AG04449 (cell line): ENCODE results near the gene ISYNA1.

Source experiments
- CTCF ChIA-PET: fragments of 350-600 bp; formaldehyde crosslinking; extraction: SDS; loops from one replicate; lab custom pipeline; 2021; ENCODE audit warnings: antibody characterized with exemption; lab: Yijun Ruan, JAX
- POLR2A ChIA-PET: fragments of 400-600, 350-600 bp; formaldehyde crosslinking; extraction: SDS; loops from one replicate; lab custom pipeline; 2020; ENCODE audit warnings: antibody characterized with exemption, inconsistent platforms; lab: Yijun Ruan, JAX
- DNase-seq: peaks from one replicate; pipeline ENCODE4 v3.0.0-alpha.2; 2010; ENCODE audit warnings: low read depth, low spot score
- H3K4me3 ChIP-seq: 2 replicates; pipeline ENCODE4 v1.5.1; 2011; ENCODE audit warnings: low read depth, mild to moderate bottlenecking, control low read depth, low read length
- CTCF ChIP-seq: IDR thresholded peaks from one replicate; pipeline ENCODE4 v1.5.1; 2011; ENCODE audit warnings: mild to moderate bottlenecking, moderate library complexity, low read length, control low read depth, inconsistent platforms; ENCODE audit not compliant: insufficient read depth; ENCODE audit errors: missing control alignments

ISYNA1 gene

GRCh38 chr19:18475762-18476331 lies 37.9 kb upstream of the ISYNA1 start:
- ChIA-PET POLR2A (no interaction called here), CTCF (interaction anchor here (0.9 to 16.0 kb wide), 5 partner anchors 11 to 21 kb away, joined by 3 to 117 read pairs (median 4); no protein-coding TSS in a partner anchor)
- no peak overlapping the region for H3K4me3 ChIP-seq
- no peak for TF ChIP-seq CTCF
- no peak for DNase-seq

GRCh38 chr19:18475004-18475453 lies 37.1 kb upstream of the ISYNA1 start:
- no peak for DNase-seq
- TF ChIP-seq CTCF, result no peak
- CTCF ChIA-PET, result interaction anchor here (0.6 to 16.0 kb wide), 5 partner anchors 9 to 21 kb away, joined by 3 to 117 read pairs (median 3); no protein-coding TSS in a partner anchor
- POLR2A ChIA-PET, result no interaction called here
- H3K4me3 ChIP-seq, result no peak overlapping the region

- no peak for DNase-seq
- ChIA-PET POLR2A (no interaction called here), CTCF (interaction anchor here (0.6 to 16.0 kb wide), 5 partner anchors 8 to 25 kb away, joined by 3 to 117 read pairs (median 4); no protein-coding TSS in a partner anchor)
- H3K4me3 ChIP-seq, result no peak overlapping the region
- TF ChIP-seq CTCF, result no peak
Observed at GRCh38 chr19:18474366-18474887, 36.5 kb upstream of the ISYNA1 start.

GRCh38 chr19:18473706-18474087 lies 35.8 kb upstream of the ISYNA1 start:
- H3K4me3 ChIP-seq, result no peak overlapping the region
- DNase-seq, result no peak
- TF ChIP-seq CTCF, result no peak
- POLR2A ChIA-PET, result no interaction called here
- CTCF ChIA-PET, result interaction anchor here (1.4 to 16.0 kb wide), 3 partner anchors 9 to 24 kb away, joined by 4 to 117 read pairs (median 5); no protein-coding TSS in a partner anchor

- no peak for DNase-seq
- no peak for TF ChIP-seq CTCF
- H3K4me3 ChIP-seq, result no peak overlapping the region
- CTCF ChIA-PET, result interaction anchor here (0.9 to 16.0 kb wide), 6 partner anchors 8 to 374 kb away, joined by 3 to 117 read pairs (median 4); no protein-coding TSS in a partner anchor
- POLR2A ChIA-PET, result no interaction called here
Observed at GRCh38 chr19:18473003-18473705, 35.2 kb upstream of the ISYNA1 start.

GRCh38 chr19:18470787-18471186 lies 32.9 kb upstream of the ISYNA1 start:
- no peak overlapping the region for H3K4me3 ChIP-seq
- ChIA-PET POLR2A (no interaction called here), CTCF (interaction anchor here (0.8 to 16.0 kb wide), 13 partner anchors 9 to 377 kb away, joined by 3 to 117 read pairs (median 9); partner anchors contain the start of genes ELL and REX1BD)
- TF ChIP-seq CTCF, result no peak
- DNase-seq, result no peak
